ENCODE measurements around the gene ISL1. TPM values are rescaled to one million over a fixed set of nuclear protein-coding genes. Genes with fewer than 3 reads are reported as not detected.

ISL1 gene
- total and polyA plus RNA-seq, 2 of the 8 experiments (the other 6 are each of a cell fraction or from before 2014, with no cell fraction given) = 0.05 to 0.19 TPM

DNA sequence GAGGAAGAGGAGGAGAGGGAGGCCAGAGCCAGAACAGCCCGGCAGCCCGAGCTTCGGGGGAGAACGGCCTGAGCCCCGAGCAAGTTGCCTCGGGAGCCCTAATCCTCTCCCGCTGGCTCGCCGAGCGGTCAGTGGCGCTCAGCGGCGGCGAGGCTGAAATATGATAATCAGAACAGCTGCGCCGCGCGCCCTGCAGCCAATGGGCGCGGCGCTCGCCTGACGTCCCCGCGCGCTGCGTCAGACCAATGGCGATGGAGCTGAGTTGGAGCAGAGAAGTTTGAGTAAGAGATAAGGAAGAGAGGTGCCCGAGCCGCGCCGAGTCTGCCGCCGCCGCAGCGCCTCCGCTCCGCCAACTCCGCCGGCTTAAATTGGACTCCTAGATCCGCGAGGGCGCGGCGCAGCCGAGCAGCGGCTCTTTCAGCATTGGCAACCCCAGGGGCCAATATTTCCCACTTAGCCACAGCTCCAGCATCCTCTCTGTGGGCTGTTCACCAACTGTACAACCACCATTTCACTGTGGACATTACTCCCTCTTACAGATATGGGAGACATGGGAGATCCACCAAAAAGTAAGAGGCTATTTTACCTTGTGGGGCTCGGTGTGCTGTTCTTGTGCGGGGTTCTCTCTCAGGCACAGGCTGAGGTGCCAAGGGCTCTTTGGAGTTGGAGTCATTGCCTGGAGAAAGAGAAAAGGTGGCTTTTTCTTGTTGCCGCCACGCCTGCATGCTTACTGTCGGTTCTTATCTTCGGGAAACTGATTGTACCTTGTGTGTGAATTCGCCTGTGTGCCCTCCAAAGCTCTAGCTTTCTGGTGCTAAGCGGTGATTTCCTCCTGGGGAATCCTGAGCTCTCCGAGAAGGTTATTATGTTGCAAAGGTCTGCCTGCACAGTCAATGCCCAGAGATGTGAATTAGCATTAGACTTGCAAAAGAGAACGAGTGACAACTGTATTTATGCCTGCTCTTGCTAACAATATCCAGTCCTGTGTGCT, at the start of gene ISL1 (continued):
- TF ChIP-seq GABPA (IDR thresholded peaks at IDR 0.05; ENCODE audit: borderline replicate concordance, insufficient read depth, low read length) = no peak
- no peak for TF ChIP-seq CEBPB (IDR thresholded peaks at IDR 0.05; ENCODE audit: low read depth, low read length)
- TF ChIP-seq EP300 (IDR thresholded peaks at IDR 0.05; ENCODE audit: borderline replicate concordance in 1 of 2, low read depth in 2 of 2, low read length in 2 of 2) = no peak
- TF ChIP-seq RNF2 (IDR thresholded peaks at IDR 0.05; ENCODE audit: borderline replicate concordance, low read depth, low read length, missing control alignments, poor library complexity, severe bottlenecking) = no peak
- TF ChIP-seq HDAC6 (IDR thresholded peaks at IDR 0.05; ENCODE audit: low read depth, low read length) = no peak
- no peak for TF ChIP-seq BCL11A (IDR thresholded peaks at IDR 0.05; ENCODE audit: low read depth in 2 of 2, low read length in 2 of 2)
- no peak for TF ChIP-seq TAF7 (optimal IDR thresholded peaks at IDR 0.05; ENCODE audit: borderline replicate concordance, low read depth, low read length)
- TF ChIP-seq SUZ12 (IDR thresholded peaks at IDR 0.05; ENCODE audit: low read length) = no peak; the same call in 1 of the 2 replicates
- 0 out of 2 replicates have a peak, but pooled peaks have one; percentile 43 for TF ChIP-seq YY1 (IDR thresholded peaks at IDR 0.05; ENCODE audit: low read depth, low read length)
- TF ChIP-seq JUN (IDR thresholded peaks at IDR 0.05; ENCODE audit: low read depth, low read length) = no peak
- peak; percentile 80 for TF ChIP-seq ASH2L (IDR thresholded peaks at IDR 0.05; ENCODE audit: low read length)
- no peak for TF ChIP-seq JUND (IDR thresholded peaks at IDR 0.05; ENCODE audit: low read length)

Measured in H1 (cell line).